A549 (cell line): ENCODE results near the gene PROC.

Experiments used
- CHD2 ChIP-seq: fragments of 150-350 bp; IDR thresholded peaks from 2 replicates; pipeline ENCODE4 v1.6.1; 2014; ENCODE audit warnings: low read length; ENCODE audit not compliant: partially characterized antibody
- CTCF ChIP-seq: fragments of >200 bp; sonication (Bioruptor Twin); formaldehyde crosslinking; IDR thresholded peaks from 3 replicates; pipeline ENCODE4 v1.5.1; 2016
- RAD21 ChIP-seq, 2 experiments: fragments of >200 bp in 1 of 2; sonication (Bioruptor Twin) in 1 of 2; formaldehyde crosslinking in 1 of 2; IDR thresholded peaks in 1 of 2; conservative IDR thresholded peaks in 1 of 2; 2 replicates in 1 of 2; 3 replicates in 1 of 2; pipeline ENCODE4 v1.6.1; 2012 to 2018; ENCODE audit warnings: inconsistent platforms in 1 of 2

DNA sequence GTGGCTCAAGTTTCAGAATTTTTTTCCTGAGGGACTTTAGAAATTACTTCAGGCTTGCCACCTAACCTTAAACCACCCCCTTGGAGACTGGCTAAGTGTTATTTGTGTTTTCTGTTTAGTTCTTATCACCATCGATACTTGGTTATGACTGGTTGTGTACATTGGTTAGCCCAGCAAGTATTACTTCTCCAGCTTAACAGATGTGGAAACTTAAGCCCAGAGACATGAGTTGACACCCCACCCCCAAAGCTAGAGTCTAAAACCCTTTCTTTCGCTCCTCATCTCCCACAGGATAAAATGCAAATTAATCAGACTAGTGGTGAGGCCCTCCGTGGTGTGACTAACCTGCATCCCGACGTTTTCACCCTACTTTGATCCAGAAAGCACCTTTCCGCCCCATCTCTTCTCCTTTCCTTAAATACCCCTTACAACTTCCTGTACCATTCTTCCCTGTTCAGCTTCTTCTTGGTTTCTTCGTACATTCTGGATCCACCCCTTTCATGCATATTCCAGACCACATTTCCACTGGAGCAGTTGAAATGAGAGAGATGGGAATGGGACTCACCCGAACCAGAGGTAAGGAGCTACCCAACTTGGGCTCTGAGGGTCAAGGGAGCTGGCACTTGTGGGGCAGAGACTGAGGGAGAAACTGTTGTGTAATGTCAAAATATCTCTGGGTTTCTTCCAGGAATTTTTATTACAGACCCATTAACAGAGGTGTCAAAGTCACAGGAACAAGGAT, 29.6 kb upstream of the PROC start:
- TF ChIP-seq CTCF (no peak), CHD2 (no peak), RAD21 (conservative IDR thresholded peaks at IDR 0.05 in 1 of 2, IDR thresholded peaks at IDR 0.05 in 1 of 2) (no peak)
